Fibroblast of pulmonary artery (primary cell): ENCODE measurements around the gene CNR2.
"Not testable (repeated sequence)": the region's sequence is repeated elsewhere in the genome, so short reads cannot be mapped to it uniquely, and the experiment has no call there.

Experiments
- DNase-seq: peaks from one replicate; pipeline ENCODE4 v3.0.0-alpha.2; 2010; ENCODE audit warnings: low read depth
- H3K4me3 ChIP-seq: replicated peaks from 2 replicates; pipeline ENCODE4 v1.5.1; 2011; ENCODE audit warnings: low read depth, mild to moderate bottlenecking, control low read depth, low read length, moderate library complexity
- CTCF ChIP-seq: IDR thresholded peaks from 2 replicates; pipeline ENCODE4 v1.5.1; 2011; ENCODE audit warnings: mild to moderate bottlenecking, control low read depth, low read length, inconsistent platforms; ENCODE audit errors: missing control alignments

Gene CNR2

GRCh38 chr1:23845163-23845562, 68.0 kb downstream of the CNR2 start:
- no peak for TF ChIP-seq CTCF
- no peak for DNase-seq

GRCh38 chr1:23843644-23844043, 69.5 kb downstream of the CNR2 start:
- no peak for DNase-seq
- no peak for TF ChIP-seq CTCF
- no peak overlapping the region for H3K4me3 ChIP-seq

More at GRCh38 chr1:23845163-23845562, 68.0 kb downstream of the CNR2 start:
- H3K4me3 ChIP-seq, result no peak overlapping the region

- H3K4me3 ChIP-seq, result peak overlapping the region; percentile 38
- TF ChIP-seq CTCF, result no peak
- DNase-seq, result peak; percentile 52
Measured at GRCh38 chr1:23838401-23838866, 74.7 kb downstream of the CNR2 start.

GRCh38 chr1:23837908-23838307, 75.3 kb downstream of the CNR2 start:
- H3K4me3 ChIP-seq, result no peak overlapping the region
- DNase-seq, result no peak
- TF ChIP-seq CTCF, result no peak

GRCh38 chr1:23836037-23836436, 77.1 kb downstream of the CNR2 start:
- no peak overlapping the region for H3K4me3 ChIP-seq
- no peak for DNase-seq
- TF ChIP-seq CTCF, result no peak

- DNase-seq, H3K4me3 ChIP-seq: not testable (repeated sequence)
Measured at GRCh38 chr1:23834156-23834555, 79.0 kb downstream of the CNR2 start.

GRCh38 chr1:23827717-23828116, 85.4 kb downstream of the CNR2 start:
- no peak overlapping the region for H3K4me3 ChIP-seq
- no peak for DNase-seq
- no peak for TF ChIP-seq CTCF

- DNase-seq, H3K4me3 ChIP-seq: not testable (repeated sequence)
Measured at GRCh38 chr1:23826590-23826989, 86.6 kb downstream of the CNR2 start.
